K562 (cell line): ENCODE results near the gene AP4S1. TPM values are rescaled to one million over a fixed set of nuclear protein-coding genes. Genes with fewer than 3 reads are reported as not detected.

ENCODE experiments used
- ATAC-seq: fragments of 200-7000 bp; cut with Tn5 transposase; 3 replicates; pipeline ENCODE4 v1.9.1; 2020; ENCODE audit warnings: moderate library complexity
- BruUV-seq: library from RNA; stranded (reverse); fragments of 400-500 nt; replicated peaks from 2 replicates; lab custom pipeline; 2021; lab: Mats Ljungman, UMichigan
- CTCF ChIA-PET: fragments of 300-600 bp; formaldehyde crosslinking; extraction: SDS; loops from one replicate; lab custom pipeline; 2021; ENCODE audit warnings: low intra/inter-chr PET ratio; lab: Yijun Ruan, JAX
- POLR2A ChIA-PET: fragments of 300-600, 350-650 bp; sonication (Branson Sonifier 250); formaldehyde crosslinking; extraction: SDS; loops from one replicate; lab custom pipeline; 2021; ENCODE audit warnings: antibody characterized with exemption, inconsistent platforms; lab: Yijun Ruan, JAX
- DNase-seq, 4 experiments: peaks; one replicate each; pipeline versions ENCODE4 v3.0.0 to v3.0.0-alpha.2; 2011 to 2018; ENCODE audit warnings: low spot score in 3 of 4, mixed read lengths in 3 of 4; ENCODE audit errors: extremely low read depth in 1 of 4
- FAIRE-seq: peaks from 2 replicates; lab custom pipeline; 2011; peaks lifted over from hg19 to GRCh38; lab: Jason Lieb, UNC
- H2AFZ ChIP-seq: 2 replicates; pipeline ENCODE4 v1.6.0; 2011; ENCODE audit warnings: low read depth, low read length, control low read depth, inconsistent platforms
- H3K27ac ChIP-seq: fragments of 200-600 bp; 3 replicates; pipeline ENCODE4 v1.8.0; 2011; ENCODE audit warnings: low read depth, mild to moderate bottlenecking, control low read depth, inconsistent platforms, low read length, moderate library complexity, mixed read lengths; ENCODE audit errors: extremely low read depth
- H3K27me3 ChIP-seq, 2 experiments: fragments of 300-600 bp in 1 of 2; 2 replicates in 1 of 2; 3 replicates in 1 of 2; pipeline versions ENCODE4 v1.6.0 to v1.8.0; 2011; ENCODE audit warnings: inconsistent platforms in 2 of 2, low read length in 2 of 2, mild to moderate bottlenecking in 1 of 2, mixed read lengths in 1 of 2, moderate library complexity in 1 of 2; ENCODE audit not compliant: control insufficient read depth in 2 of 2, insufficient read depth in 2 of 2
- H3K36me3 ChIP-seq: fragments of 300-600 bp; 3 replicates; pipeline ENCODE4 v1.8.0; 2011; ENCODE audit warnings: mild to moderate bottlenecking, low read length, inconsistent platforms; ENCODE audit not compliant: control insufficient read depth, insufficient read depth
- H3K4me1 ChIP-seq, 2 experiments: fragments of 200-600 bp in 1 of 2; replicated peaks in 1 of 2; 2 replicates in 1 of 2; 3 replicates in 1 of 2; pipeline versions ENCODE4 v1.5.1 to v1.8.0; 2011; ENCODE audit warnings: inconsistent platforms in 2 of 2, low read length in 2 of 2, mild to moderate bottlenecking in 1 of 2, mixed read lengths in 1 of 2, moderate library complexity in 1 of 2; ENCODE audit not compliant: control insufficient read depth in 2 of 2, insufficient read depth in 2 of 2
- H3K4me2 ChIP-seq: 2 replicates; pipeline ENCODE4 v1.6.1; 2011; ENCODE audit warnings: low read length, control low read depth, inconsistent platforms, mixed read lengths; ENCODE audit not compliant: insufficient read depth
- H3K4me3 ChIP-seq: fragments of 200-600 bp; sonication (generic), shearing (Covaris generic); 2 replicates; pipeline ENCODE4 v1.5.1; 2016; ENCODE audit warnings: control low read depth, inconsistent platforms
- H3K79me2 ChIP-seq: fragments of 200-600 bp; 3 replicates; pipeline ENCODE4 v1.8.0; 2011; ENCODE audit warnings: low read length, inconsistent platforms; ENCODE audit not compliant: control insufficient read depth, insufficient read depth
- H3K9ac ChIP-seq, 2 experiments: 2 replicates each; pipeline versions ENCODE4 v1.6.0 to v1.6.1; 2011; ENCODE audit warnings: low read depth in 2 of 2, low read length in 2 of 2, control low read depth in 1 of 2, inconsistent platforms in 1 of 2, mild to moderate bottlenecking in 1 of 2, mixed read lengths in 1 of 2; ENCODE audit not compliant: insufficient read depth in 1 of 2
- H3K9me1 ChIP-seq: one replicate; pipeline ENCODE4 v1.6.0; 2011; ENCODE audit warnings: inconsistent platforms, mild to moderate bottlenecking, low read length, moderate library complexity; ENCODE audit not compliant: control insufficient read depth, insufficient read depth
- H3K9me3 ChIP-seq: replicated peaks from 2 replicates; pipeline ENCODE4 v1.5.1; 2011; ENCODE audit warnings: low read depth, low read length, inconsistent platforms; ENCODE audit not compliant: control insufficient read depth, insufficient read depth
- H4K20me1 ChIP-seq: replicated peaks from 2 replicates; pipeline ENCODE4 v1.6.1; 2011; ENCODE audit warnings: low read length, inconsistent platforms, mixed read lengths; ENCODE audit not compliant: control insufficient read depth, insufficient read depth
- ATF3 ChIP-seq, 2 experiments: fragments of 450-650 bp in 1 of 2; sonication (generic) in 1 of 2; formaldehyde crosslinking in 1 of 2; IDR thresholded peaks in 1 of 2; conservative IDR thresholded peaks in 1 of 2; 2 replicates each; pipeline versions ENCODE4 v1.6.1 to v1.8.1; 2016 to 2023; ENCODE audit warnings: mild to moderate bottlenecking in 2 of 2, moderate library complexity in 2 of 2, inconsistent platforms in 1 of 2, missing genetic modification reagents in 1 of 2
- BACH1 ChIP-seq: fragments of 200-800 bp; sonication (Bioruptor generic); IDR thresholded peaks from 2 replicates; pipeline ENCODE4 v1.6.1; 2016; ENCODE audit warnings: missing genetic modification characterization, missing compliant biosample characterization
- CEBPB ChIP-seq: fragments of 450-650 bp; IDR thresholded peaks from 2 replicates; pipeline ENCODE4 v1.6.1; 2016; ENCODE audit warnings: missing genetic modification characterization, missing compliant biosample characterization
- CEBPG ChIP-seq, 3 experiments: fragments of 200-800 bp in 1 of 3; sonication (Bioruptor generic) in 1 of 3; sonication (generic) in 1 of 3; formaldehyde crosslinking in 1 of 3; IDR thresholded peaks in 2 of 3; conservative IDR thresholded peaks in 1 of 3; 2 replicates each; pipeline versions ENCODE4 v1.6.1 to v1.8.0; 2016 to 2022; ENCODE audit warnings: missing compliant biosample characterization in 2 of 3, missing genetic modification characterization in 2 of 3, mild to moderate bottlenecking in 1 of 3, missing genetic modification reagents in 1 of 3
- PRMT5 ChIP-seq: sonication (generic); formaldehyde crosslinking; IDR thresholded peaks from 2 replicates; pipeline ENCODE4 v1.5.0; 2020; ENCODE audit warnings: missing genetic modification reagents
- PTTG1 ChIP-seq: fragments of 450-650 bp; IDR thresholded peaks from 2 replicates; pipeline ENCODE4 v1.6.1; 2016; ENCODE audit warnings: low read depth, mild to moderate bottlenecking, missing genetic modification characterization, missing compliant biosample characterization
- ZNF592 ChIP-seq: fragments of 450-650 bp; IDR thresholded peaks from 2 replicates; pipeline ENCODE4 v1.6.1; 2017; ENCODE audit warnings: antibody characterized with exemption, mild to moderate bottlenecking
- WGBS: fragments of 100-300 bp; shearing (Covaris generic); methylation state at CpG from one replicate; pipeline ENCODE4 v1.1.6; 2016; ENCODE audit warnings: low coverage, mixed read lengths; ENCODE audit not compliant: insufficient coverage; ENCODE audit errors: missing lambda C conversion rate; 5-methylcytosine and 5-hydroxymethylcytosine counted together
- in situ Hi-C: fragments of 300-500 bp; cut with MboI; formaldehyde crosslinking; loops from 4 replicates; pipeline ENCODE4 v1.15.0; 2018; ENCODE audit warnings: inconsistent platforms, mixed read lengths
- intact Hi-C: fragments of 100-400 bp; cut with micrococcal nuclease; formaldehyde crosslinking; loops from 2 replicates; pipeline ENCODE4 v1.14.2; 2022
- polyA plus RNA-seq, 8 experiments: library from polyadenylated mRNA; depleted of rRNA in 4 of 8; stranded (reverse) in 5 of 8; unstranded in 3 of 8; fragments of >200 nt; fragmentation: Nextera tagmentation in 2 of 8; fragmentation: Illumina TruSeq in 1 of 8; extraction: Ambion mirVana in 2 of 8; extraction: Trizol in 1 of 8; gene quantifications; 2 replicates each; pipeline versions ENCODE4 v1.2.1 to v1.2.3, GENCODE V29; 2011 to 2014; ENCODE audit warnings: inconsistent platforms in 1 of 8, missing spikeins in 1 of 8
- total RNA-seq, 7 experiments: library from RNA; depleted of rRNA in 6 of 7; stranded (reverse); fragments of >200 nt in 6 of 7; fragmentation: Illumina TruSeq in 2 of 7; extraction: Trizol in 2 of 7; gene quantifications; 2 replicates each; pipeline versions ENCODE4 v1.2.1 to v1.2.3, GENCODE V29; 2011 to 2021; ENCODE audit warnings: low replicate concordance in 1 of 7

AP4S1 gene
- total and polyA plus RNA-seq, 9 of the 15 experiments (the other 6 are each of a cell fraction or from before 2014, with no cell fraction given) = 3.7 to 7.8 (median 5.9) TPM

GRCh38 chr14:31090883-31091764 lies 65.7 kb downstream of the AP4S1 start:
- no TSS peak for BruUV-seq
- Histone ChIP-seq H3K9me3 (no peaks in the 10 kb centered on the region), H4K20me1 (no peaks in the 10 kb centered on the region), H3K36me3 (no peaks in the 10 kb centered on the region), H3K79me2 (no peaks in the 10 kb centered on the region), H3K27me3 (no peaks in the 10 kb centered on the region), H3K4me3 (no peak overlapping the region), H2AFZ (no peak overlapping the region), H3K27ac (no peak overlapping the region), H3K9ac (no peak overlapping the region), H3K4me2 (no peak overlapping the region), H3K9me1 (no peaks in the 10 kb centered on the region), H3K4me1 (no peaks in the 10 kb centered on the region)
- CTCF ChIA-PET = no interaction called here
- in situ Hi-C loops = no loop called here
- TF ChIP-seq BACH1 (tag) (0 out of 2 replicates have a peak, but pooled peaks have one; percentile 30), CEBPG (CRISPR knock-in tag; IDR thresholded peaks at IDR 0.05) (no peak), CEBPG (tag; conservative IDR thresholded peaks at IDR 0.05 in 1 of 2, IDR thresholded peaks at IDR 0.05 in 1 of 2) (peak; percentile 45 to 64; a peak in 3 of 4 replicates), ZNF592 (0 out of 2 replicates have a peak, but pooled peaks have one; percentile 27), ATF3 (IDR thresholded peaks at IDR 0.05) (0 out of 2 replicates have a peak, but pooled peaks have one; percentile 16), ATF3 (CRISPR knock-in tag; conservative IDR thresholded peaks at IDR 0.05) (no peak), PTTG1 (tag) (no peak), PRMT5 (CRISPR knock-in tag) (no peak), CEBPB (tag) (0 out of 2 replicates have a peak, but pooled peaks have one; percentile 11)
- intact Hi-C loops = no loop called here
- ATAC-seq (peak; percentile 39), FAIRE-seq (no peak), DNase-seq (no peak)
- 31% methylated on average over 5 of the region's 5 CpGs for WGBS
- POLR2A ChIA-PET = interaction anchor here (1.3 kb wide), 1 partner anchor 15 kb away, joined by 4 read pairs; no protein-coding TSS in a partner anchor
